Measurements from ENCODE around the gene TCP11.

Gene TCP11

DNA sequence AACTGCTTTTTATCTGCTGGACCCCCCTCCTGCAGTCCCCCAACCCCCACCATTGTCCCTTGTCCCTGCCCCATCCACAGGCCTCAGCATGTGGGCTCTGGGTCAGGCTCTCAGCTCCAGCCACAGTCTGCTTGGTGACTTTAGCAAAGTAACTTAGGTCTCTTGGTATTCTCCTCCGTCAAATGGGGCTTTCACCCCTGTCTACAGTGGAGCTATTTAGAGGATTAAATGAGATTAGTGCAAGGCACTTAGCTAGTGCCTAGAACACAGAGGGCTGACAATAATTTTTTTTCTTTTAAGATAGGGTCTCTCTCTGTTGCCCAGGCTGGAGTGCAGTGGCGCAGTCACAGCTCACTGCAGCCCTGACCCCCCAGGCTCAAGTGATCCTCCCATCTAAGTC lies 71.9 kb downstream of the TCP11 start:
- DNase-seq (ENCODE audit: low spot score in 2 of 2) (no peak), ATAC-seq (ENCODE audit: low read depth) (no peak)
- no peak overlapping the region for H3K4me3 Mint-ChIP-seq
- H3K36me3 Mint-ChIP-seq: peaks cover 12% of the 10 kb centered on the region
- H3K9me3 Mint-ChIP-seq: no peaks in the 10 kb centered on the region
- H3K27me3 Mint-ChIP-seq: no peaks in the 10 kb centered on the region
- H3K27ac Mint-ChIP-seq: no peak overlapping the region
- no peaks in the 10 kb centered on the region for H3K4me1 Mint-ChIP-seq

DNA sequence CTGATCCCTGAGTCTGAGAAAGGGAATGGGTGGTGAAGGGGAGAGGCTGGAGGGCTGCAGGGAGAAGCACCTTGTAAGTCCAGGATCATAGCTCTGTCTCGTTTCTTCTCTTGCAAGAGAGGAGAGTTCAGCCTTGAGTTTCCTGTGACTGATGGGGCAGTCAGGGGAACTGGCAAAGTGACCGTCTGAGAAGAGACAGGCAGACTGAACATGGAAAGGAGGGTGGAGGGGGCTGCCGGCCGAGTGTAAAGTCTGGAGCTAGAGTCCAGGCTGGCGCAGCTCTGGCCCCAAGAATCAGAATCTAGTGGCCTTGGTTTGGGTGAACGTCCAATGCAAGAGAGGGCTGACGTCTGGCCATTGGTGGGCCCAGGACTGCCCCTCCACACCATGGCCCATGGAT lies 72.5 kb downstream of the TCP11 start:
- Mint-ChIP-seq H3K4me3 (no peak overlapping the region), H3K36me3 (peaks cover 14% of the 10 kb centered on the region), H3K9me3 (no peaks in the 10 kb centered on the region), H3K4me1 (no peaks in the 10 kb centered on the region), H3K27me3 (no peaks in the 10 kb centered on the region), H3K27ac (no peak overlapping the region)
- no peak for DNase-seq (ENCODE audit: low spot score in 2 of 2)
- no peak for ATAC-seq (ENCODE audit: low read depth)

DNA sequence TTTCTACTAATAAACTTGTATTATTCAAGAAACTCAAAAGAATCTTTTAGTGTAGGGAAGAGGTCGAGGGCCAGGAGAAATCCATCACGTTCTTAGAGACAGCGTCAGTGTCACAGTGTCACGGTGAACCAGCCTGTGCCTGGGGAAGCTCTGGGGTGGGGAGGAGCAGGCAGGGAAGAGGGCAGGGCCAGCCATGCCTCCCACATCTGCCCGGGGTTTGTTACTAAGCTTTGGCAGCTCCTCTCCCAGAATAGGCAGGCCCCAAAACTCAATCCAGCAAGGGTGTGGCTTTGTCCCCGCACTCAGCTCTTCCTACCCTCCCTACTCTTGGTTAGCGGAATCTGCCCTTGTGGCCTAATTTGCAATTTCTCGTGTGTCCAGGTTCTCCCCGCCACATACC lies 72.9 kb downstream of the TCP11 start:
- Mint-ChIP-seq H3K9me3 (no peaks in the 10 kb centered on the region), H3K4me1 (no peaks in the 10 kb centered on the region)

More for the DNA sequence above, 72.9 kb downstream of the TCP11 start:
- Mint-ChIP-seq H3K36me3 (peaks cover 14% of the 10 kb centered on the region), H3K27me3 (no peaks in the 10 kb centered on the region), H3K27ac (no peak overlapping the region), H3K4me3 (no peak overlapping the region)
- DNase-seq (ENCODE audit: low spot score in 2 of 2) (no peak), ATAC-seq (ENCODE audit: low read depth) (no peak)

Data from memory B cell (primary cell).